ENCODE results near the gene RASSF7.
"Not testable (repeated sequence)": the region's sequence is repeated elsewhere in the genome, so short reads cannot be mapped to it uniquely, and the experiment has no call there.

Gene RASSF7

GRCh38 chr11:567011-567628 is 6.3 kb downstream of the RASSF7 start:
- no peak for DNase-seq (ENCODE audit: low spot score)

- DNase-seq (ENCODE audit: low spot score): no peak
Measured at GRCh38 chr11:567629-568292, 7.0 kb downstream of the RASSF7 start.

GRCh38 chr11:568306-569157 is 7.8 kb downstream of the RASSF7 start:
- DNase-seq (ENCODE audit: low spot score): peak; percentile 96

- DNase-seq (ENCODE audit: low spot score): no peak
Measured at GRCh38 chr11:569158-569885, 8.6 kb downstream of the RASSF7 start.

- no peak for DNase-seq (ENCODE audit: low spot score)
Measured at GRCh38 chr11:571802-572185, 11.0 kb downstream of the RASSF7 start.

- DNase-seq (ENCODE audit: low spot score): no peak
Measured at GRCh38 chr11:573146-573759, 12.5 kb downstream of the RASSF7 start.

- not testable (repeated sequence) for DNase-seq (ENCODE audit: low spot score)
Measured at GRCh38 chr11:574031-574570, 13.3 kb downstream of the RASSF7 start.

GRCh38 chr11:574632-575312 is 14.0 kb downstream of the RASSF7 start:
- no peak for DNase-seq (ENCODE audit: low spot score)

- DNase-seq (ENCODE audit: low spot score): no peak
Measured at GRCh38 chr11:575313-575995, 14.7 kb downstream of the RASSF7 start.

GRCh38 chr11:575996-576768 is 15.4 kb downstream of the RASSF7 start, which contains the start of gene PHRF1:
PHRF1 (plus strand) TSS chr11:576470; CDS start chr11:581513, 5,043 bp downstream.
- peak; percentile 98 for DNase-seq (ENCODE audit: low spot score)

GRCh38 chr11:576811-577610 is 16.2 kb downstream of the RASSF7 start:
- DNase-seq (ENCODE audit: low spot score): no peak

GRCh38 chr11:577611-577894 is 16.8 kb downstream of the RASSF7 start:
- DNase-seq (ENCODE audit: low spot score): no peak

GRCh38 chr11:578276-579035 is 17.7 kb downstream of the RASSF7 start:
- no peak for DNase-seq (ENCODE audit: low spot score)

- DNase-seq (ENCODE audit: low spot score): no peak
Measured at GRCh38 chr11:579830-580601, 19.2 kb downstream of the RASSF7 start.

GRCh38 chr11:581342-581741 is 20.6 kb downstream of the RASSF7 start:
- DNase-seq (ENCODE audit: low spot score): no peak

- DNase-seq (ENCODE audit: low spot score): no peak
Measured at GRCh38 chr11:581752-582151, 21.0 kb downstream of the RASSF7 start.

- no peak for DNase-seq (ENCODE audit: low spot score)
Measured at GRCh38 chr11:584287-584686, 23.5 kb downstream of the RASSF7 start.

Data from COLO829 (cell line).